ENCODE measurements around the gene SEMA3A.

GRCh38 chr7:84085998-84086397, 108.6 kb downstream of the SEMA3A start:
- TF ChIP-seq, protein P1, sequence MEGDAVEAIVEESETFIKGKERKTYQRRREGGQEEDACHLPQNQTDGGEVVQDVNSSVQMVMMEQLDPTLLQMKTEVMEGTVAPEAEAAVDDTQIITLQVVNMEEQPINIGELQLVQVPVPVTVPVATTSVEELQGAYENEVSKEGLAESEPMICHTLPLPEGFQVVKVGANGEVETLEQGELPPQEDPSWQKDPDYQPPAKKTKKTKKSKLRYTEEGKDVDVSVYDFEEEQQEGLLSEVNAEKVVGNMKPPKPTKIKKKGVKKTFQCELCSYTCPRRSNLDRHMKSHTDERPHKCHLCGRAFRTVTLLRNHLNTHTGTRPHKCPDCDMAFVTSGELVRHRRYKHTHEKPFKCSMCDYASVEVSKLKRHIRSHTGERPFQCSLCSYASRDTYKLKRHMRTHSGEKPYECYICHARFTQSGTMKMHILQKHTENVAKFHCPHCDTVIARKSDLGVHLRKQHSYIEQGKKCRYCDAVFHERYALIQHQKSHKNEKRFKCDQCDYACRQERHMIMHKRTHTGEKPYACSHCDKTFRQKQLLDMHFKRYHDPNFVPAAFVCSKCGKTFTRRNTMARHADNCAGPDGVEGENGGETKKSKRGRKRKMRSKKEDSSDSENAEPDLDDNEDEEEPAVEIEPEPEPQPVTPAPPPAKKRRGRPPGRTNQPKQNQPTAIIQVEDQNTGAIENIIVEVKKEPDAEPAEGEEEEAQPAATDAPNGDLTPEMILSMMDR (IDR thresholded peaks at IDR 0.05 in 2 of 3, conservative IDR thresholded peaks at IDR 0.05 in 1 of 3; ENCODE audit: borderline replicate concordance in 1 of 3, insufficient read depth in 1 of 3, low read depth in 2 of 3, low read length in 2 of 3): no peak
- TF ChIP-seq SIN3A (IDR thresholded peaks at IDR 0.05; ENCODE audit: low read depth): no peak
- TF ChIP-seq POLR2A (IDR thresholded peaks at IDR 0.05; ENCODE audit: borderline replicate concordance, extremely low read depth, insufficient read depth, insufficient read length): no peak
- no peak for TF ChIP-seq EZH2 (IDR thresholded peaks at IDR 0.05)
- TF ChIP-seq POLR2AphosphoS5 (IDR thresholded peaks at IDR 0.05; ENCODE audit: low read depth, low read length): no peak
- TF ChIP-seq CBX3 (IDR thresholded peaks at IDR 0.05; ENCODE audit: low read depth): no peak
- TF ChIP-seq, protein P2, sequence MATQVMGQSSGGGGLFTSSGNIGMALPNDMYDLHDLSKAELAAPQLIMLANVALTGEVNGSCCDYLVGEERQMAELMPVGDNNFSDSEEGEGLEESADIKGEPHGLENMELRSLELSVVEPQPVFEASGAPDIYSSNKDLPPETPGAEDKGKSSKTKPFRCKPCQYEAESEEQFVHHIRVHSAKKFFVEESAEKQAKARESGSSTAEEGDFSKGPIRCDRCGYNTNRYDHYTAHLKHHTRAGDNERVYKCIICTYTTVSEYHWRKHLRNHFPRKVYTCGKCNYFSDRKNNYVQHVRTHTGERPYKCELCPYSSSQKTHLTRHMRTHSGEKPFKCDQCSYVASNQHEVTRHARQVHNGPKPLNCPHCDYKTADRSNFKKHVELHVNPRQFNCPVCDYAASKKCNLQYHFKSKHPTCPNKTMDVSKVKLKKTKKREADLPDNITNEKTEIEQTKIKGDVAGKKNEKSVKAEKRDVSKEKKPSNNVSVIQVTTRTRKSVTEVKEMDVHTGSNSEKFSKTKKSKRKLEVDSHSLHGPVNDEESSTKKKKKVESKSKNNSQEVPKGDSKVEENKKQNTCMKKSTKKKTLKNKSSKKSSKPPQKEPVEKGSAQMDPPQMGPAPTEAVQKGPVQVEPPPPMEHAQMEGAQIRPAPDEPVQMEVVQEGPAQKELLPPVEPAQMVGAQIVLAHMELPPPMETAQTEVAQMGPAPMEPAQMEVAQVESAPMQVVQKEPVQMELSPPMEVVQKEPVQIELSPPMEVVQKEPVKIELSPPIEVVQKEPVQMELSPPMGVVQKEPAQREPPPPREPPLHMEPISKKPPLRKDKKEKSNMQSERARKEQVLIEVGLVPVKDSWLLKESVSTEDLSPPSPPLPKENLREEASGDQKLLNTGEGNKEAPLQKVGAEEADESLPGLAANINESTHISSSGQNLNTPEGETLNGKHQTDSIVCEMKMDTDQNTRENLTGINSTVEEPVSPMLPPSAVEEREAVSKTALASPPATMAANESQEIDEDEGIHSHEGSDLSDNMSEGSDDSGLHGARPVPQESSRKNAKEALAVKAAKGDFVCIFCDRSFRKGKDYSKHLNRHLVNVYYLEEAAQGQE (IDR thresholded peaks at IDR 0.05; ENCODE audit: low read depth): no peak
- no peak for TF ChIP-seq CEBPB (IDR thresholded peaks at IDR 0.05; ENCODE audit: low read depth)
- TF ChIP-seq, protein P3, sequence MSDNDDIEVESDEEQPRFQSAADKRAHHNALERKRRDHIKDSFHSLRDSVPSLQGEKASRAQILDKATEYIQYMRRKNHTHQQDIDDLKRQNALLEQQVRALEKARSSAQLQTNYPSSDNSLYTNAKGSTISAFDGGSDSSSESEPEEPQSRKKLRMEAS (IDR thresholded peaks at IDR 0.05): no peak
- no peak for TF ChIP-seq YY1 (IDR thresholded peaks at IDR 0.05; ENCODE audit: extremely low read depth, insufficient replicate concordance, low read depth, low read length)
- TF ChIP-seq ATF3 (IDR thresholded peaks at IDR 0.05): no peak
- TF ChIP-seq, protein P4, sequence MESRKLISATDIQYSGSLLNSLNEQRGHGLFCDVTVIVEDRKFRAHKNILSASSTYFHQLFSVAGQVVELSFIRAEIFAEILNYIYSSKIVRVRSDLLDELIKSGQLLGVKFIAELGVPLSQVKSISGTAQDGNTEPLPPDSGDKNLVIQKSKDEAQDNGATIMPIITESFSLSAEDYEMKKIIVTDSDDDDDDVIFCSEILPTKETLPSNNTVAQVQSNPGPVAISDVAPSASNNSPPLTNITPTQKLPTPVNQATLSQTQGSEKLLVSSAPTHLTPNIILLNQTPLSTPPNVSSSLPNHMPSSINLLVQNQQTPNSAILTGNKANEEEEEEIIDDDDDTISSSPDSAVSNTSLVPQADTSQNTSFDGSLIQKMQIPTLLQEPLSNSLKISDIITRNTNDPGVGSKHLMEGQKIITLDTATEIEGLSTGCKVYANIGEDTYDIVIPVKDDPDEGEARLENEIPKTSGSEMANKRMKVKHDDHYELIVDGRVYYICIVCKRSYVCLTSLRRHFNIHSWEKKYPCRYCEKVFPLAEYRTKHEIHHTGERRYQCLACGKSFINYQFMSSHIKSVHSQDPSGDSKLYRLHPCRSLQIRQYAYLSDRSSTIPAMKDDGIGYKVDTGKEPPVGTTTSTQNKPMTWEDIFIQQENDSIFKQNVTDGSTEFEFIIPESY (IDR thresholded peaks at IDR 0.05; ENCODE audit: extremely low read depth, insufficient replicate concordance, low read length): no peak
- TF ChIP-seq EZH2phosphoT487 (IDR thresholded peaks at IDR 0.05; ENCODE audit: borderline replicate concordance): no peak
